ENCODE results near the gene METTL8. TPM values are rescaled to one million over a fixed set of nuclear protein-coding genes. Genes with fewer than 3 reads are reported as not detected.
"Not testable (repeated sequence)": the region's sequence is repeated elsewhere in the genome, so short reads cannot be mapped to it uniquely, and the experiment has no call there.

Gene METTL8
- total RNA-seq, 1 experiment from 2014 or later, result 59.1 TPM

GRCh38 chr2:171383134-171383533 lies 50.7 kb downstream of the METTL8 start:
- peaks cover 42% of the 10 kb centered on the region for H3K36me3 Mint-ChIP-seq
- H3K4me3 Mint-ChIP-seq, result no peak overlapping the region
- H3K27ac Mint-ChIP-seq, result no peak overlapping the region
- H3K4me1 Mint-ChIP-seq, result peaks cover 41% of the 10 kb centered on the region
- CTCF ChIA-PET, result no interaction called here
- DNase-seq (ENCODE audit: low spot score) (no peak), ATAC-seq (no peak)
- peaks cover 36% of the 10 kb centered on the region for H3K9me3 Mint-ChIP-seq
- POLR2A ChIA-PET, result no interaction called here
- TF ChIP-seq NR3C1 (CRISPR knock-in tag; conservative IDR thresholded peaks at IDR 0.05; ENCODE audit: low read depth) (no peak), GABPB1 (CRISPR knock-in tag; IDR thresholded peaks at IDR 0.05) (no peak), ELF4 (CRISPR knock-in tag; IDR thresholded peaks at IDR 0.05; ENCODE audit: low read depth) (no peak), ZNF121 (CRISPR knock-in tag; IDR thresholded peaks at IDR 0.05) (no peak), MYBL2 (CRISPR knock-in tag; IDR thresholded peaks at IDR 0.05) (no peak), JAZF1 (CRISPR knock-in tag; IDR thresholded peaks at IDR 0.05) (no peak), HMGA2 (CRISPR knock-in tag; IDR thresholded peaks at IDR 0.05) (no peak), USF1 (CRISPR knock-in tag; IDR thresholded peaks at IDR 0.05) (no peak), FOXK1 (CRISPR knock-in tag; IDR thresholded peaks at IDR 0.05) (no peak), MXD4 (CRISPR knock-in tag; IDR thresholded peaks at IDR 0.05; ENCODE audit: borderline replicate concordance) (no peak), ATF1 (CRISPR knock-in tag; IDR thresholded peaks at IDR 0.05) (no peak), FOXP1 (CRISPR knock-in tag; IDR thresholded peaks at IDR 0.05; ENCODE audit: borderline replicate concordance) (no peak), FOXP4 (CRISPR knock-in tag; IDR thresholded peaks at IDR 0.05) (no peak), ATF3 (CRISPR knock-in tag; conservative IDR thresholded peaks at IDR 0.05) (no peak)
- TF ChIP-seq, protein P1, sequence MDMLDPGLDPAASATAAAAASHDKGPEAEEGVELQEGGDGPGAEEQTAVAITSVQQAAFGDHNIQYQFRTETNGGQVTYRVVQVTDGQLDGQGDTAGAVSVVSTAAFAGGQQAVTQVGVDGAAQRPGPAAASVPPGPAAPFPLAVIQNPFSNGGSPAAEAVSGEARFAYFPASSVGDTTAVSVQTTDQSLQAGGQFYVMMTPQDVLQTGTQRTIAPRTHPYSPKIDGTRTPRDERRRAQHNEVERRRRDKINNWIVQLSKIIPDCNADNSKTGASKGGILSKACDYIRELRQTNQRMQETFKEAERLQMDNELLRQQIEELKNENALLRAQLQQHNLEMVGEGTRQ (CRISPR knock-in tag; IDR thresholded peaks at IDR 0.05), result no peak
- no peaks in the 10 kb centered on the region for H3K27me3 Mint-ChIP-seq (ENCODE audit: low read depth)

DNA sequence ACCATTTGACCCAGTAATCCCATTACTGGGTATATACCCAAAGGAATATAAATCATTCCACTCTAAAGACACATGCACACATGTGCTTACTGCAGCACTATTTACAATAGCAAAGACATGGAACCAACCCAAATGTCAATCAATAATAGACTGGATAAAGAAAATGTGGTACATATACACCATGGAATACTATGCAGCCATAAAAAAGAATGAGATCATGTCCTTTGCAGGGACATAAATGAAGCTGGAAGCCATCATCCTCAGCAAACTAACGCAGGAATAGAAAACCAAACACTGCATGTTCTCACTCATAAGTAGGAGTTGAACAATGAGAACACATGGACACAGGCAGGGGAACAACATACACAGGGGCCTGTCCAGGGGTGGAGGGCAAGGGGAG lies 51.6 kb downstream of the METTL8 start:
- POLR2A ChIA-PET; H3K4me3 Mint-ChIP-seq; CTCF ChIA-PET; H3K27me3 Mint-ChIP-seq (ENCODE audit: low read depth); ATAC-seq; H3K27ac Mint-ChIP-seq; DNase-seq (ENCODE audit: low spot score): not testable (repeated sequence)
- Mint-ChIP-seq H3K9me3 (peaks cover 44% of the 10 kb centered on the region), H3K36me3 (peaks cover 51% of the 10 kb centered on the region), H3K4me1 (peaks cover 43% of the 10 kb centered on the region)

DNA sequence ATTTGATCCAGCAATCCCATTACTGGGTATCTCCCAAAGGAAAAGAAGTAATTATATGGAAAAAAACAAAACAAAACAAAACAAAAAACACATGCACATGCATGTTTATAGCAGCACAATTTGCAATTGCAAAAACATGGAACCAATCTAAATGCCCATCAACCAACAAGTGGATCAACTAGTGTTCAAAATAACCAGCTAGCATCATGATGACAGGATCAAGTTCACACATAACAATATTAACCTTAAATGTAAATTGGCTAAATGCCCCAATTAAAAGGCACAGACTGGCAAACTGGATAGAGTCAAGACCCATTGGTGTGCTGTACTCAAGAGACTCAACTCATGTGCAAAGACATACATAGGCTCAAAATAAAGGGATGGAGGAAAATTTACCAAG lies 55.9 kb downstream of the METTL8 start:
- POLR2A ChIA-PET; DNase-seq (ENCODE audit: low spot score); ATAC-seq; H3K27me3 Mint-ChIP-seq (ENCODE audit: low read depth); H3K4me3 Mint-ChIP-seq; CTCF ChIA-PET: not testable (repeated sequence)
- Mint-ChIP-seq H3K9me3 (peaks cover 82% of the 10 kb centered on the region), H3K4me1 (peaks cover 23% of the 10 kb centered on the region), H3K36me3 (peaks cover 84% of the 10 kb centered on the region), H3K27ac (peak overlapping the region; percentile 16; the same call in 1 of the 2 replicates)

GRCh38 chr2:171367692-171368091 lies 66.1 kb downstream of the METTL8 start:
- ATAC-seq (no peak), DNase-seq (ENCODE audit: low spot score) (no peak)
- CTCF ChIA-PET, result interaction anchor here (1.0 kb wide), 1 partner anchor 49 kb away, joined by 3 read pairs; no protein-coding TSS in a partner anchor
- H3K36me3 Mint-ChIP-seq, result peaks cover 19% of the 10 kb centered on the region
- H3K4me3 Mint-ChIP-seq, result no peak overlapping the region
- H3K27ac Mint-ChIP-seq, result no peak overlapping the region
- no peaks in the 10 kb centered on the region for H3K27me3 Mint-ChIP-seq (ENCODE audit: low read depth)
- POLR2A ChIA-PET, result no interaction called here
- H3K9me3 Mint-ChIP-seq, result peaks cover 20% of the 10 kb centered on the region
- H3K4me1 Mint-ChIP-seq, result peaks cover 8% of the 10 kb centered on the region
- TF ChIP-seq PRRX2 (CRISPR knock-in tag; IDR thresholded peaks at IDR 0.05), result no peak
- TF ChIP-seq CDX4 (CRISPR knock-in tag; IDR thresholded peaks at IDR 0.05; ENCODE audit: borderline replicate concordance), result no peak
- no peak for TF ChIP-seq MXD4 (CRISPR knock-in tag; IDR thresholded peaks at IDR 0.05; ENCODE audit: borderline replicate concordance)
- no peak for TF ChIP-seq RORB (CRISPR knock-in tag; IDR thresholded peaks at IDR 0.05)
- TF ChIP-seq FOXP1 (CRISPR knock-in tag; IDR thresholded peaks at IDR 0.05; ENCODE audit: borderline replicate concordance), result no peak
- TF ChIP-seq, protein P2, sequence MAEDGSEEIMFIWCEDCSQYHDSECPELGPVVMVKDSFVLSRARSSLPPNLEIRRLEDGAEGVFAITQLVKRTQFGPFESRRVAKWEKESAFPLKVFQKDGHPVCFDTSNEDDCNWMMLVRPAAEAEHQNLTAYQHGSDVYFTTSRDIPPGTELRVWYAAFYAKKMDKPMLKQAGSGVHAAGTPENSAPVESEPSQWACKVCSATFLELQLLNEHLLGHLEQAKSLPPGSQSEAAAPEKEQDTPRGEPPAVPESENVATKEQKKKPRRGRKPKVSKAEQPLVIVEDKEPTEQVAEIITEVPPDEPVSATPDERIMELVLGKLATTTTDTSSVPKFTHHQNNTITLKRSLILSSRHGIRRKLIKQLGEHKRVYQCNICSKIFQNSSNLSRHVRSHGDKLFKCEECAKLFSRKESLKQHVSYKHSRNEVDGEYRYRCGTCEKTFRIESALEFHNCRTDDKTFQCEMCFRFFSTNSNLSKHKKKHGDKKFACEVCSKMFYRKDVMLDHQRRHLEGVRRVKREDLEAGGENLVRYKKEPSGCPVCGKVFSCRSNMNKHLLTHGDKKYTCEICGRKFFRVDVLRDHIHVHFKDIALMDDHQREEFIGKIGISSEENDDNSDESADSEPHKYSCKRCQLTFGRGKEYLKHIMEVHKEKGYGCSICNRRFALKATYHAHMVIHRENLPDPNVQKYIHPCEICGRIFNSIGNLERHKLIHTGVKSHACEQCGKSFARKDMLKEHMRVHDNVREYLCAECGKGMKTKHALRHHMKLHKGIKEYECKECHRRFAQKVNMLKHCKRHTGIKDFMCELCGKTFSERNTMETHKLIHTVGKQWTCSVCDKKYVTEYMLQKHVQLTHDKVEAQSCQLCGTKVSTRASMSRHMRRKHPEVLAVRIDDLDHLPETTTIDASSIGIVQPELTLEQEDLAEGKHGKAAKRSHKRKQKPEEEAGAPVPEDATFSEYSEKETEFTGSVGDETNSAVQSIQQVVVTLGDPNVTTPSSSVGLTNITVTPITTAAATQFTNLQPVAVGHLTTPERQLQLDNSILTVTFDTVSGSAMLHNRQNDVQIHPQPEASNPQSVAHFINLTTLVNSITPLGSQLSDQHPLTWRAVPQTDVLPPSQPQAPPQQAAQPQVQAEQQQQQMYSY (CRISPR knock-in tag; IDR thresholded peaks at IDR 0.05), result no peak
- no peak for TF ChIP-seq ESRRA (CRISPR knock-in tag; IDR thresholded peaks at IDR 0.05; ENCODE audit: borderline replicate concordance)
- no peak for TF ChIP-seq ZNF263 (CRISPR knock-in tag; IDR thresholded peaks at IDR 0.05; ENCODE audit: low read depth)
- no peak for TF ChIP-seq ZNF423 (CRISPR knock-in tag; IDR thresholded peaks at IDR 0.05)
- no peak for TF ChIP-seq SOX15 (CRISPR knock-in tag; IDR thresholded peaks at IDR 0.05)

Data from WTC11 (cell line).